NCI-H2196 treated with DMSO at 0.1 percent for 48 hours (cell line): ENCODE measurements around the gene PGAM4.
"Not testable (repeated sequence)": the region's sequence is repeated elsewhere in the genome, so short reads cannot be mapped to it uniquely, and the experiment has no call there.

Experiments used
- DNase-seq: peaks from one replicate; lab custom pipeline; 2025; ENCODE audit not compliant: unreplicated experiment; lab: John Stamatoyannopoulos, UW

PGAM4 gene

GRCh38 chrX:77930581-77930980, 38.9 kb downstream of the PGAM4 start:
- no peak for DNase-seq

GRCh38 chrX:77925764-77926163, 43.7 kb downstream of the PGAM4 start:
- no peak for DNase-seq

- no peak for DNase-seq
Observed at GRCh38 chrX:77924320-77924859, 45.0 kb downstream of the PGAM4 start.

GRCh38 chrX:77922787-77923186, 46.7 kb downstream of the PGAM4 start:
- DNase-seq: no peak

GRCh38 chrX:77919370-77919769, 50.1 kb downstream of the PGAM4 start:
- not testable (repeated sequence) for DNase-seq

GRCh38 chrX:77918568-77918967, 50.9 kb downstream of the PGAM4 start:
- no peak for DNase-seq
